Epithelial cell of prostate (primary cell): ENCODE data around the gene PIM2.

Source experiments
- DNase-seq: peaks from one replicate; pipeline ENCODE4 v3.0.0-alpha.2; 2011; ENCODE audit warnings: low read depth, low spot score
- H3K27ac ChIP-seq: fragments of 450-650 bp; 2 replicates; pipeline ENCODE4 v1.5.1; 2017; ENCODE audit warnings: mild to moderate bottlenecking

The PIM2 gene

GRCh38 chrX:48918643-48919340 lies at the start of gene PIM2:
Gene PIM2, minus strand, starts transcription at chrX:48919024. Its CDS starts 190 bp downstream, at chrX:48918834.
- DNase-seq: peak; percentile 52
- peak within 1 kb of the TSS; percentile 20 for H3K27ac ChIP-seq

GRCh38 chrX:48968377-48968776 lies 49.6 kb upstream of the PIM2 start:
- DNase-seq: no peak
- no peak overlapping the region for H3K27ac ChIP-seq

DNA sequence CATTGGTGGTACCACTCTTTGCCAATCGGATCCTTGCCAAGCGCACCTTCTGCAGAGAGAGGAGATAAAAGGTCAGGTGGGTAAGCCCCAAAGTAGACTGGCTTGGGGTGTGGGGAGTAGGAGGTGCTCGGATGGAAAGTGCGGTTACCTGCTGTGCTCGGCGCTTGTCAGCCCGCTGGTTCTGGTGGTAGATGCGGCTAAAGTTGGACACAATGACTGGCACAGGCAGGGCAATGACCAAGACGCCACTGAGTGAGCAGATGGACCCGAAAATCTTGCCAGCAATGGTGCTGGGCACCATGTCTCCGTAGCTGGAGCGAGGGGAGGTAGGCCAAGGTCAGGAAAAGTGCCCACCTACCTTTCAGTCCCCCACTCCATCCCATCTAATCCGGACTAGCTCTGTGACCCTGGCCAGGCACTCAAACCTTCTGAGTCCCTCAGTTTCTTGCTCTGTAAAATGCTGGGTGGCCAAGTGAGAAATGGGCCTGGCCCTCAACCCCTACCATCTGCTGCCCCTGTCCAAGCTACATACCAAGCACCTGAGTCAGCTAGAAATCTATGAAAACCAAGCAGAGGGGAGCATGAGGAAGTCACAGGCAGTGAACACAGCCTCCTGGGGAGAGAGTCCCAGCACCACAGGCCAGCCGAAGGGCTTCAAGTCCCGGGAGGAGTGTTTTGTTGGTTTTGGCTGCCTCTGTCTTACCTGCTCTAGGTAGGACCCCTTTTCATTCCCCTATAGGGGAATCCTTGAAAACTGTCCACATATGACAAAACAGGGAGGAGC lies 48.2 kb upstream of the PIM2 start:
- no peak for DNase-seq
- H3K27ac ChIP-seq: no peak overlapping the region

GRCh38 chrX:48965959-48966358 lies 47.1 kb upstream of the PIM2 start:
- DNase-seq: no peak
- H3K27ac ChIP-seq: no peak overlapping the region

DNA sequence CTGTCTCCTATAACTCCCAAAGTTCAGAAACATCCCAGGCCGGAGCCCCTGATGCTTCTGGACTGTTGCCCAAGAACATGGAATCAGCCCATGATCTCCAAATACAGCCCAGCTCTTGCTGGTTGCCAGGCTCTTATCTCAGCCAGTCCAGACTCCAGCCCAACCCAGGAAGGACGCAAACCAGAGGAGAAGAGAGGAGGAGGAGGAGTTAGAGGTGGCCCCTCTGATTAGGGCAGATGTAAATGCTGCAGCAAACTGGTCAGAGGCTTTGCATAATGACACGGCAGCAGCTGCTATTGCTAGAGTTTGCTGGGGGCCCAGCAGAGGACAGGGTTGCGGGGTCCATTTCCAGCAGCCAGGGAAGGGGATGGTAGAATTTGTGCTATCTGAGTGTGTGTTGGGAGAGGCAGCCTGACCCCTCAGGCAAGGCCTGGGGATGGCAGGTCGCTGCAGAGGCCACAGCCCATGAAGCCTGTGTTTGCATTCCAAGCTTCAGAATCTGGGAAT lies 42.8 kb upstream of the PIM2 start:
- no peak for DNase-seq
- H3K27ac ChIP-seq: no peak overlapping the region

DNA sequence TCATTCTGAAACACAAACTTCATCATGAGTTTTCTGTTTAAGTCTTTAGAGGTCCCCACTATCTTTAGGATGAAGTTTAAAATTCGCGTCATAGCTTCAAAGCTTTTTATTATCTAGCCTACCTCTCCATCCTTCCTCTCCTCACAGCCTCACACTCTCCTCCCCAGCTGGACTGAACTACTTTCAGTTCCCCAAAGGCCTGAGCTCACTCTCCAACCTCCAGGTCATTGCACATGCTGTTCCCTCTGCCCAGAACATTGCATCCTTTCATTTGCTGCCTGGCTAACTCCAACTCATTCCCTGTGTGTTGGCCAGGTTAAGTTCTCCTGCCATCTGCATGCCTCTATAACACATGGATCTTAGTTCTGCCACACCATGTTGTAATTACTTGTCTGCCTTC lies 41.5 kb upstream of the PIM2 start:
- no peak for DNase-seq
- no peak overlapping the region for H3K27ac ChIP-seq

DNA sequence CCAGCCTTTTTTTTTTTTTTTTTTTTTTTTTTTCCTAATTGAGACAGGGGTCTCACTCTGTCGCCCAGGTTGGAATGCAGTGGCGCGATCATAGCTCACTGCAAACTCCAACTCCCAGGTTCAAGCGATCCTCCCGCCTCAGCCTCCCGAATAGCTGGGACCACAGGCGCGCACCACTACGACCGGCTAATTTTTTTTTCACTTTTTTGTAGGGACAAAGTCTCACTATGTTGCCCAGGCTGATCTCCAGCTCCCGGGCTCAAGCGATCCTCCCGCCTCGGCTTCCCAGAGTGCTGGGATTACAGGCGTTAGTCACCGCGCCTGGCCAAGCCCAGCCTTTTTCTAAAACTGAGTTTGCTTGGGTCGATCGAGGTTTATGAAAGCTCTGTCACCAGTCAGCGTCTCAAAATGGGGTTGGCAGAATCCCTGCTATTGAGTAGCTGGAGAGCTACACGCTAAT lies 39.8 kb upstream of the PIM2 start:
- peak; percentile 8 for DNase-seq

GRCh38 chrX:48957827-48958634 lies 39.2 kb upstream of the PIM2 start:
- peak; percentile 89 for DNase-seq
- H3K27ac ChIP-seq: peak overlapping the region; percentile 91

More for the DNA sequence above, 39.8 kb upstream of the PIM2 start:
- H3K27ac ChIP-seq: peak overlapping the region; percentile 91

DNA sequence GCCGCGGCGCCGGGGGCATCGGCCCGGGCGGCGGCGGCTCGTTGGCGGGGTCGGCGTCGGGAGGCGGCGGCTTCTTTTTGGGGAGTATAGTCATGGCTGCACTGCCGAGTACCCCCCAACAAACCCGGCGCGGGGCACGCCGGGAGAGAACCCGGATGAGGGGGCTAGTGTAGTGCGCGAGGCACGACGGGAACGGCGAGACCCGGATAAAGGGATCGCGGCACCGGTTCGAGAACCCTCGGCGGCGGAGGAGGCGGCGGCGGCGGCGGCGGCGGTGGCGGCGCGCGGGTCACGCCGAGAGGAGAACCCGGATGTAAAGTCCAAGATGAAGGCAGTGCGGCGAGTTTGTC lies 38.6 kb upstream of the PIM2 start, which contains the start of gene OTUD5:
Gene OTUD5 (minus strand): TSS at position 131 of the 350 bp plus-strand sequence. CDS start 37 bp downstream, at position 94.
- no peak for DNase-seq
- H3K27ac ChIP-seq: peak within 1 kb of the TSS; percentile 91

GRCh38 chrX:48956728-48957414 lies 38.0 kb upstream of the PIM2 start:
- no peak for DNase-seq

DNA sequence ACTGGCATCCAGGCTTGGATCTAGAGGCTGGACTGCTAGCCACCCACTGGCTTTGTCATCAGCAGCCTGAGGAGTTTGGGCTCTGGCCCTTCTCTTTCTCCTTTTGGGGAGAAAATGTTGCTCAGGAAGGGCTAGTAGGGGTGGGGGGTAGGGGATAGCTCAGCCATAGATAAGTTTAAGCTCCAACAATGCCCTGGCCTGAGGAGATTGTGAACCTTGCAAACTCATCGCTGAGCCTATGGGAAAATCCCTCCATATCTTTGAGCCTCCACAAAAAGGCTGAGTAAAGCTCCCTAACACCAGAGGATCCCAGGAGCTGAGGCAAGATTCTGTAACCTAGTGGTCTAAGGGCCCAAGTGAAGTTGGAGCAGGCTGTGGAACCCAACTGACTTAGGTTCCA lies 29.8 kb upstream of the PIM2 start:
- DNase-seq: no peak
- H3K27ac ChIP-seq: no peak overlapping the region

More at GRCh38 chrX:48956728-48957414, 38.0 kb upstream of the PIM2 start:
- H3K27ac ChIP-seq: peak overlapping the region; percentile 91

DNA sequence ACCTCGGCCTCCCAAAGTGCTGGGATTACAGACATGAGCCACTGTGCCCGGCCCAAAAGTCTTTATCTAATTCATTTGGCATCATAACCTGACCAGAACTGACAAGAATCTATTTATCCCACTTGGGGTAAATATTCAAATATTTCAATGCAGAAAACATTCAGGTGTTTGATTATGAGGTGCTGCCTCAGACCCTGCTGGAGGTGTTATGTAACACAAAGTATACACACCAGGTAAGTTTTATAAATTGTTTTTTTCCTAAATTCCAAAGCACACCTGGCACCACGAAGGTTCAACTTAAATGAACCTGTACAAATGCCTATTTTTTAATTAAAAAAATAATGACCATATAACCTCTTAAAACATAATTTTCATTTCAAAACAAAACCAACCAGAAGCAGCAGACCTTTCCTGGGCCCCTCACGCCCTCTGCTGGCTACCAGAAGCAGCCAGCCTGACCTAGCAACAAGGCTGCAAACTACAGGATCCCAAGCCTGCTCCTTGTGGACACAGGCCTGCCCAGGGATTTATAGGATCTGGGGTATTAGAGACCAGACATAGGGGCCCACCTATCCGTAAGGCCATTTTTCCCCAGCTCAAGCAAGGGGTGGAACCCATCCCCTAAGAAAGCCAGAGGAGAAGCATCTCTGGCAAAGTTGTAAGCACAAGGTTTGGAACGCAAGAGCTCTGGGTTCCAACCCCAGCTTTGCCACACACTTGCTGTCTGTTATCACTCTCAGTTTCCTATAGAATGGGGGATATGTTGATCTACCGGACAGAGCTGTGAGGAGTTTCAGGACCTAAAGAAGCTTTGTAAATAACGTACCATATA lies 26.9 kb upstream of the PIM2 start:
- H3K27ac ChIP-seq: no peak overlapping the region
- DNase-seq: no peak

- no peak for DNase-seq
- H3K27ac ChIP-seq: no peak overlapping the region
These were observed 24.1 kb upstream of the PIM2 start for GRCh38 chrX:48942895-48943294.

DNA sequence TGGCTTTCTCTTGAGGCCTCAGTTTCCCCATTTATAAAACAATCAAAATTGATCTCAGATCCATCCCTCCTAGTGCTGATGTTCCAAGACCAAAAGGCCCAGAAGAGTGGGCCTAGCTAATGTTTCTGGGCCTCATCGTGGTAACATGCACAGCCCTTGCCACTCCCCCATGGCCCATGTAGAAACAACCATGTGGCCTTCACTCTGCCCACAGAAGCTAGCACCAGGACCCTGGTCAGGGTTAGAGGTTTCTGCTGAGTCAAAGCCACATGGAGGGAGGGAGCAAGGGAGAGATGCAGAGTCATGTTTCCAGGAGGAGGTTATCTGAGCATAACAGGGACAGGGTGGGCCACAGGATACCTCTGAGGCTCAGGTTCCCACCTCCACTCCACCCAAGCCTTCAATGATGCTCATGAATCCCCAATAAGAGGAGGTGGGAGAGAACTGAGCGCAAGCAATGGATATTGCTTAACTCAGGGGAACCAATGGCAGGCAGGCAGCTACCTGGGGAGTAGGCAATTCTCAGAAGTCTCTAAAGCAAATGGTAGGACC lies 21.7 kb upstream of the PIM2 start:
- no peak overlapping the region for H3K27ac ChIP-seq
- DNase-seq: no peak

DNA sequence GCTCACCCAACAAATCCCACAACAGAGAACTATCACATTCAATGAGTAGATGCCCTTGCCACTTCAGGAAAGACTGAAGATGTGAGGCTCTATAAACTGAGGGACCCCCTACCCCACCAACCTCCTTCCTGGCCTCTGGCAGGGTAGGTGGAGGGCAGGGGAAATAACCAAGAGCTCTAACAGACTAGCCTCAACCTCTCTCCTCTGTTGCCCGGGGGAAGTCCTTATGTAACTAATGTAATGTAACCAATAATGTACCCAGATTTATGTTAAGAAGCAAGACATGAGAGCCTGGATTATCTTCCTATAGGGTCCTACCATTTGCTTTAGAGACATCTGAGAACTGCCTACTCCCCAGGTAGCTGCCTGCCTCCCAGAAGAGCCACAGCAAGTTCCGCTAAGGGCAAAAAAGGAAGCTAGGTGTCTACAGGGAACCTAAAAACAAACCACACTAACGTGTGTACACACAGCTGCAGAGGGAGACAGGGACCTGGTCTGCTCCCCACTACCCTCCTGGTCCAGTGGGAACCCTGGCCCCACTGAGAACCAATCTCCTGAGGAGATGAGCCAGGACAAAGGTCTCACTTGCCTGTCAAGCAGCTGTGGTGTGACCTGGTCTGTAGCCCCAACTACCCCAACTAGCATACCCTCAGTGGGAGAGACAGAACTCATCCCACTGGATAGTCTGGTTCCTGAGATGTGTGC lies 20.9 kb upstream of the PIM2 start:
- no peak for DNase-seq
- H3K27ac ChIP-seq: no peak overlapping the region

GRCh38 chrX:48938721-48939425 lies 20.0 kb upstream of the PIM2 start:
- no peak for DNase-seq
- no peak overlapping the region for H3K27ac ChIP-seq

DNA sequence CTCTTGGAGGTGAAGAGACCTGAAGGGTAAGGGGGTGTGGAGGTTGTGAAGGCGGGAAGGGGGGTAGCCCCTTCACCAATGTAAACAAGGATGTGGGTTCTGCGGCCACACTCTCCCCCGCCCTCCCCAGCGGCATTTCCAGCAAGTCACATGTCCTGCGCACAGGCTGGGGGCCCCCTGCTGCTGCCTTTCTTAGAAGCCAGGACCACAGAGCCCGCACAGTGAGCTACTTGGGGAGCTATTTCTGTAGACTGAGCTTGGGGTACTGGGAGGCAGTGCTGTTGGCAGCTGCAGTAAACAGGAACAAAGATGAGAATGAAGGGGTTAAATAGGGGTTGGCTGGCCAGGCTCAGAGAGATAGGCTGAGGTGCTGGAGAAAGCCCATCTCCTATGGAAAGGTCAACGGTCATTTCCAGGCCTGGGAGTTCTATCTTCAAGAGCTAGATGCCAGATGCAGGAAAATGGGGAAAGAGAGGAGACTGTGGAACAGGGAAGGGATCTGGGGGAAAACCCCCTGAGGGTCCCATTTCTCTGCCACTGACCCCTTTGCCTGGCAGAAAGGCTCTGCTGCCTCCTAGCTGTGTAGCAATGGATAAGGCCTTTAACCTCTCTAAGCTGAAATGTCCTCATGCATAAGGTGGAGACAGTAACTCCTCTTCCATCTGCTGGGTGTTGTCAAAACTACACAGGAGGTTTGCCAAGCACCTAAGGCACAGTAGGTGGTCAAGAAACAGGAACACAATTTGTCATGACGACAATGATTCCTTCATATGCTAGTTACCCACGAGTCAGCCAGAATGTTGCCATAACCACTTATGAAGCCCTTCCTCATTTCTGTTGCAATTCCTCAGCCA lies 18.5 kb upstream of the PIM2 start:
- no peak for DNase-seq

More for the DNA sequence above, 18.5 kb upstream of the PIM2 start:
- no peak overlapping the region for H3K27ac ChIP-seq
